ENCODE data around the gene CLP1.
"Not testable (repeated sequence)": the region's sequence is repeated elsewhere in the genome, so short reads cannot be mapped to it uniquely, and the experiment has no call there.

The CLP1 gene

DNA sequence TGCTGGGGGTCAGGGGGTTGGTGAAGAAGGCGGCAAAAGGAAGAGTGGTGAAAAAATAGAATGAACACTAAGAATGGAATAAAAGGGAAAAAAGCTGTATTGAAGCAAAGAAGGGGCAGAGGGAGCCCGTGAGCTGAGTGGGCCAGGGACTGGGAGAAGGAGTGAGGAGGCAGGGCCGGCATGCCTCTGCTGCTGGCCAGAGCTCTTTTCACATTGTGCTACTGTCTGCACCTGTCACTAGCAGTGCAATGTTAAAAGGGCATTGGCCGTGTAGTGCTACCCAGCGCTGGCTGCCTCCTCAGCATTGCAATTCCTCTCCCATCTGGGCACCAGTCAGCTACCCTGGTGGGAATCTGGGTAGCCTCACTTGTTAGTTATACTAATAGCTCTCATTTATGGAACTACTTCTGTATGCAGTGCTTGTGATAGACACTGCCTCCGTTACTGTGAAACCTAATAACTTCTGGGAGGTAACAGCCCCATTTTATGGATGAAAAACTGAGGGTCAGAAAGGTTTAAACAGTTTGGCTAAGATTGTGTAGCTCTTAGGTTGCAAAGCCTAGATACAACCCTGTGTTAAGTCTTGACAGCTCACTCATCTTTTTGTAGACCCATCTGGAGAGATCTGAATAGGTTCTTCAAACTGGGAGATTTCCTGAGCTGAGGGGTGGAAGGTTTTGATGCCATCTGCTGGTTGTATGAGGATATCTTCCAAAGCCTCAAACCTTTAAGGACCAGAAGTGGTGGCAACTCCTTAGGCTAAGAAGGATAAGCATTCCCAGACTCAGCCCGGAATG is 16.4 kb upstream of the CLP1 start:
- no peak for DNase-seq

DNA sequence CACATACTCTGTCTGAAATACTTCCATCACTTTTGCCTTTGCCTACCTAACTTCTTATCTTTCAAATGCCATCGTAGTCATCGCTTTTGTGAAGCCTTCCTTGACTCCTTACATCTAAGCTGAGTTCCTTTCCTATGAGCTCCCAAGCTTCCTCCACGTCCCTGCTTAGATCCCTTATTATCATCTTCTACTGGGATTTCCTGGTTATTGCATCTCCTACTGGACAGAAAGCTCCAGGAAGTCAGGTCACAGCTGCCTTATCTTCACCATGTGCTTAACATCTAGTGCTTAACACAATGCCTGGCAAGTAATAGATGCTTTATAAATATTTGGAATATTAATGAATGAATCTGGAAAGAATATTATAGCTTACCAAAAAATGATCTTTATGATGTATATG is 13.8 kb upstream of the CLP1 start:
- DNase-seq = no peak

DNA sequence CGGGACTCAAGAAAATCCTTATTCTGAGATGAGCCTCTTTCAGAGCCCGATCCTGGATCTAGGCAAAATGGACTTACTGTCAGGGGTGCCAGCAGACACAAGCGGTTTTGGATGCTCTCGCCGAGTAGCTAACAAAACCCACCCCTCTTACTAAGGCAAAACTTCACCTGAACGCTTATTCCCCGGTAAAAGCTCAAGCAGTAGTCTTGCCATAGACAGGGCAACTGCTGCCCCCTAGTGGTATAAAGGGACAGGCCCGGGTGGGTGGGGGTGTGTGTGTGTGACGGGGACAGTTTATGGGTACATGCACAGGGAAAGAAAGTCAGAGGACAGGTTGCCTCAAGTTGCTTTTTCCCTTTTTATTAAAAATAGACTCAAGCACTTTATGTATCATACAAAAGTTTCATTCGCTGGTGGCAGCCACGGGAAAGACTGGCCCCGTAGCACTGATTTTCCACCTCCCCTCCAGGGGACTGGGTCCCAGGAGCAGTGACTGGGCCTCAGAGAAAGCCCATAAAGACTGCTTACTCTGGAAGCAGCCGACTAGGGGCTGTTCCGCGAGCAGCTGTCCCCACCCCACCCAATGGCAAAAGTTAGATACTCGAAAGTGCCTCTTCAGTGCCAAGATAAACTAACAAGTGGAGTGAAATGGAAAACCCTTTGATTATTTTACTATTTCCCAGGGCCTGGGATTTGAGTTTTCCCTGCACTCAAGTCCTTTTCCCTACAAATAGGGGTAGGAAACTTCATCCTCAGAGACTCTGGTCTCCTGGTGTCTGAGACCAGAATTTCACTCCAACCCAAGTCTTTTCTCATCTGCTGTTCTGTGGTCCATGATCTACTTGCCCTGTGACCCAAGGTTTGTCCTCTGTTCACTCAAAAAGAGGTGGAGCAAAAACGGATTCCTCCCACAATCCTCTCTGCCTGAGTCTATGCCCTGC is 12.5 kb upstream of the CLP1 start:
- peak; percentile 85 for DNase-seq

DNA sequence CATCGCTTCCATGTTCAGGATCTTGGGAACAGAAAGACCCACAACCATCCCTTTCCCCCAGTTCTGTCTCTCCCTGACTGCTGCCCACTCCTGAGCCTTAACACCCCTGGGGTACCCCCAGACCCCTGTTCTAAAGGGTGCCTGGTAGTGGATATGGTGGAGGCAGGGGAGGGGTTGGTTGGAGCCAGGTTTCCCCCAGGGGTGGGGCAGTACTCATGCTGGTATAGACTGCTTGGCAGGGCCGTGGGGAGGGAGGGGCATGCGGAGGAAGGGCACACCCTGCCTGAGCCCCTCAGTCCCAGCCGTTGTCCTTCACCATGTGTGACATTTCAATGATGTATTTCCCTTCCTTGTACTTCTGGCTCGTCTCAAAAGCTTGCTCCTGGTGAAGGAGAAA is 11.9 kb upstream of the CLP1 start:
- DNase-seq = no peak

GRCh38 chr11:57646194-57646798 is 11.3 kb upstream of the CLP1 start:
- DNase-seq = no peak

DNA sequence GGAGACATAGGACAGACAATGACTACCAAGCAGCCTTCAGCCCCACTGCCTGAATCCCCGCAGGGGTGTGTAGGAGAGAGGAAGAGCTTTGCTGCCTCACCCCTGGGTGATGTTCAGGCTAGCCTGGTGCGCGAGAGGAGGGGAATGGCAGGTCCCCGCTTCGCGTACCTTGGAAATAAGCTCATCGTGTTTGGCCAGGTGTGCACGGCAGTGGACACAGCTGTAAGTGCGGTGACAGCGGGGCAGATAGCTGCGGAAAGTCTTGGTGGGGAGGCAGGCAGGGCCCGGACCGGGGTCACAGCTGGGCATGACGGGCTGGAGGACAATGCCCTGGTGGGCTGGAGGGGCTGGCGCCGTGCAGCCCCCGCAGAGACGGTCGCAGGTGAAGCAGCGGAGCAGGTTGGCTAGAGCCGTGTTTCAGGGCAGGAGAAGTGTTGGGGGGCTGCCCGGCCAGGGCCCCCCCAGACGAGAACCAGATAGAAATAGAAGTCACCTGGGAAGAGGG is 10.7 kb upstream of the CLP1 start:
- no peak for DNase-seq

GRCh38 chr11:57647372-57647771 is 10.2 kb upstream of the CLP1 start:
- no peak for DNase-seq

GRCh38 chr11:57647960-57648800 is 9.4 kb upstream of the CLP1 start:
- DNase-seq = no peak

GRCh38 chr11:57648801-57649735 is 8.5 kb upstream of the CLP1 start:
- DNase-seq = peak; percentile 41

DNA sequence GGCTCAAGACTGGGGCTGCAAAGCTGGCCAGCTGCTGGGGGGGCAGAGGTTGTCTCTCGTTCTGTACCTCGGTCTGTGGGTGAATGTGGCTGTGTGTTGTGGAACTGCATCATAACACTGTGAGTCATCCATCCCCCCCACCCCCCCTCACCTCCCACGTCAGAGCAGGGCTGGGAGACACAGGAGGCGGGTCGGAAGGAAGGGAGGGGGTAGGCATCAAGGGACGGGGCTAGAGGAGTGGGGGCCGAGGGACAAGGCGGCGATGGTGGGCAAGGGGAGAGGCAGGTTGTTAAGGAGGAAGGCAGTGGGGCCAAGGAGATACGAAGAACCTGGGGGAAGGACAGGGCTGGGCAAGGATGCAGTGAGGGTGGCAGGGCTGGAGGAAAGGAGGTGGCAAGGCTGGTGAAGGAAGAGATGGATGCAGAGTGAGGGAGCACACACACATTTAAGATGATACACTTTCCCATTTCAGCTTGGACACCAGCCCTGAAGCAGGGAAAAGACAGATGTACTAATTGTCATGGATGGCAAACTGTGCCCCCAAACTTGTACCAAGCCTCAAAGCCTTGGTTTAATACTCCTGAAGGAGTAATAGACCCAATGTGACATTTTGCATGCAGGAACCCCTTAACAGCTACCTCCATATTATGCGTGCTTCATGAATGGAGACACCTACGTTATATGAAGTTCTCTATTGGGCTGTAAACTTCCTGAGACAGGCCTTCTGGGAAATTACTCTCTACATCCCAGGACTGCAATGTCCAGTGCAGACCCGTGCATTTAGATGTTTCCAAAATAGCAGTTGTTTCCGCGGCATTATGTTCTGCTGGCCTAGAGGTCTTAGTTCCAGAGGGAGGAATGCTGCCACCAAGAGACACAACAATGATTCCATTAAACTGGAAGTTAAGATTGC is 7.5 kb upstream of the CLP1 start, which contains the start of gene YPEL4:
TSS of gene YPEL4 (minus strand) at position 87 of the 913 bp plus-strand sequence. CDS start 2,805 bp downstream, outside the sequence.
- DNase-seq = peak; percentile 77

DNA sequence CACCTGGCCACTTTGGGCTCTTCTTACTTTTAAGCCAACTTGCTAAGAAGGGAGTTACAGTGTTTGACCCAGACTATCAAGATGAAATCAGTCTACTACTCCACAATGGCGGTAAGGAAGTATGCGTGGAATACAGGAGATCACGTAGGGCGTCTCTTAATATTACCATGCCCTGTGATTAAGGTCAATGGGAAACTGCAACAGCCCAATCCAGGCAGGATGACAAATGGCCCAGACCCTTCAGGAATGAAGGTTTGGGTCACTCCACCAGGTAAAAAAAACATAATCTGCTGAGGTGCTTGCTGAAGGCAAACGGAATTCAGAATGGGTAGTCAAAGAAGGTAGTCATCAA is 6.8 kb upstream of the CLP1 start:
- DNase-seq = no peak

GRCh38 chr11:57651408-57651807 is 6.2 kb upstream of the CLP1 start:
- DNase-seq = no peak

DNA sequence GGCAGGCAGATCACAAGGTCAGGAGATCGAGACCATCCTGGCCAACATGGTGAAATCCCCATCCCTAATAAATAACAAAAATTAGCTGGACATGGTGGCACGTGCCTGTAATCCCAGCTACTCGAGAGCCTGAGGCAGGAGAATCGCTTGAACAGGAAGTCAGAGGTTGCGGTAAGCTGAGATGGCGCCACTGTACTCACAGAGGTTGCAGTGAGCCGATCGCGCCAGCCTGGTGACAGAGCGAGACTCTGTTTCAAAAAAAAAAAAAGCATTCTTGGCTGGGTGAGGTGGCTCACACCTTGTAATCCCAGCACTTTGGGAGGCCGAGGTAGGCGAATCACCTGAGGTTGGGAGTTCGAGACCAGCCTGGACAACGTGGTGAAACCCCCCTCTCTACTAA is 5.3 kb upstream of the CLP1 start:
- not testable (repeated sequence) for DNase-seq

- DNase-seq = no peak
Observed at GRCh38 chr11:57652662-57653061, 4.9 kb upstream of the CLP1 start.

GRCh38 chr11:57653163-57653562 is 4.4 kb upstream of the CLP1 start:
- DNase-seq = no peak

DNA sequence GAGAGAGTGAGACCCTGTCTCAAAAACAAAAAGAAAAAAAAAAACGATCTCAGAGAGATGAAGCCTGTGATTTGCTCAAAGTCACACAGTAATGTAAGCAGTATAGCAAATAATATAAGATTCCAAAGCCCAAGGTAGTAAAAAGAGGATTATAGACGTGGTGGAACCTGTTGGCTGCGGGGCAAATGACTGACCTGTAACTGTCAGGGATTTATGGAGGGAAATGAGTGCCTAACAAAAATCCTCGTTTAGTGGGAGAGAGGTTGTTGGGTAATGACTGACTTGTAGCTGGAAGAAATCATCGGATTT is 723 bp upstream of the CLP1 start:
- no peak for DNase-seq

DNA sequence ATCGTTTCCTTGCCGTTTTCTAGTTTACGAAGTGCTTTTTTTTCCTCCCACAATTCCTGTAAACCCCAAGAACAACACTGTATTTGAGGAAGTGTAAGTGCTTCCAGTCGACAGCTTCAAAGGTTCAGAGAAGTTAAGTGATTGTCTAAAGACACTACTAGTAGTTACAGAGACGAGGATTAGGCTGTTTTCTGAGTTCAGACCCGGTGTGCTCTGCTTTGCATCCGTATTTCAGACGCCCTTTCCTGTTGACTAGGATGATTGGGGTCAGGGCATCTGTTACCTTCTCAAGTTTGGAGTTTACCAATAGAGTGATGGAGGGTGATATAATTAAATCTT is 430 bp downstream of the CLP1 start:
- DNase-seq = no peak

DNA sequence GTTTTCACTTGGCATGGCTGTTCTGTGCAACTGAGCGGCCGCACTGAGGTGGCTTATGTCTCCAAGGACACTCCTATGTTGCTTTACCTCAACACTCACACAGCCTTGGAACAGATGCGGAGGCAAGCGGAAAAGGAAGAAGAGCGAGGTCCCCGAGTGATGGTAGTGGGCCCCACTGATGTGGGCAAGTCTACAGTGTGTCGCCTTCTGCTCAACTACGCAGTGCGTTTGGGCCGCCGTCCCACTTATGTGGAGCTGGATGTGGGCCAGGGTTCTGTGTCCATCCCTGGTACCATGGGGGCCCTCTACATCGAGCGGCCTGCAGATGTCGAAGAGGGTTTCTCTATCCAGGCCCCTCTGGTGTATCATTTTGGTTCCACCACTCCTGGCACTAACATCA is 2.1 kb downstream of the CLP1 start:
- no peak for DNase-seq

DNA sequence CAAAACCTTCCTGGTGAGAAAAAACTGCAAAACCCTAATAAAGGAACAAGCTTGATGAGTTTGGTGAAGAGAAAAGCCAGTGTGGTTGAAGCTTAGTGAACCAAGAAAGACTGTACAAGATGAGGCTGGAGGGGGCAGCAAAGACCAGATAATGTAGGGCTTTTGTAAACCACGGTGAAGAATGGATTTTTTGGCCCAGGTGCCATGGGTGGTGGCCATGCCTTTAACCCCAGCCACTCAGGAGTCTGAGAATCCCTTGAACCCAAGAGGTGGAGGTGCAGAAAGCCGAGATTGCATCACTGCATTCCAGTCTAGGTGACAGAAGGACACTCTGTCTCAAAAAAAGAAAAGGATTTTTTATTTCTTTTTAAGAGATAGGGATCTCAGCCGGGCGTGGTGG is 5.3 kb downstream of the CLP1 start:
- no peak for DNase-seq

DNA sequence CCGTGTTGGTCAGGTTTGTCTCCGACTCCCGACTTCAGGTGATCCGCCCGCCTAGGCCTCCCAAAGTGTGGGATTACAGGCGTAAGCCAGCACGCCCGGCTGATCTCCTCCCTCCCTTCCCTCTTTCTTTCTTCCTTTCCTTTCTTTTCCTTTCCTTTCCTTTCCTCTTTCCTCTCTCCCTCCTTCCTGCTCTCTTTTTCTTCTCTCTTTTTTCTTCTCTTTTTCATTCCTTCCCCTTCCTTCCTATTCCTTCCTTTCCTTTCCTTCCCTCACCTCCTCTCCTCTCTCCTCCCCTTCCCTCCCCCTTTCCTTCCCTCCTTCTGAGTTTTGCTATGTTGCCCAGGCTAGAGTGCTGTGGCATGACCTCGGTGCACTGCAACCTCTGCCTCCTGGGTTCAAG is 6.4 kb downstream of the CLP1 start:
- DNase-seq = no peak

Data from activated T-cell treated with anti-CD3 and anti-CD28 coated beads, Interleukin-2, amount 50 U/mL, for 1 hour (primary cell).